Measurements from ENCODE around the gene SNAP47.
A peak's percentile ranks its signal among the peaks of the same experiment; 100 is the strongest.
"Not testable (repeated sequence)": the region's sequence is repeated elsewhere in the genome, so short reads cannot be mapped to it uniquely, and the experiment has no call there.

Gene SNAP47

GRCh38 chr1:227734856-227735538 is at the start of gene SNAP47, which contains the start of gene JMJD4:
TSS of gene SNAP47 (plus strand) at chr1:227735435. CDS start at chr1:227747737, 12,302 bp downstream.
TSS of gene JMJD4 (minus strand) at chr1:227735302. CDS start at chr1:227735273, 29 bp downstream.
- DNase-seq = peak; percentile 74 to 83

GRCh38 chr1:227685807-227686206 is 49.4 kb upstream of the SNAP47 start:
- DNase-seq = no peak

- no peak for DNase-seq
Measured at GRCh38 chr1:227697321-227697864, 37.8 kb upstream of the SNAP47 start.

- DNase-seq = not testable (repeated sequence)
Measured at GRCh38 chr1:227701631-227702030, 33.6 kb upstream of the SNAP47 start.

- DNase-seq = no peak
Measured at GRCh38 chr1:227707846-227708245, 27.4 kb upstream of the SNAP47 start.

GRCh38 chr1:227709451-227709850 is 25.8 kb upstream of the SNAP47 start:
- DNase-seq = no peak

GRCh38 chr1:227710474-227710873 is 24.8 kb upstream of the SNAP47 start:
- DNase-seq = not testable (repeated sequence)

GRCh38 chr1:227712648-227713047 is 22.6 kb upstream of the SNAP47 start:
- DNase-seq = no peak

GRCh38 chr1:227718932-227719331 is 16.3 kb upstream of the SNAP47 start:
- DNase-seq = no peak

GRCh38 chr1:227723474-227723873 is 11.8 kb upstream of the SNAP47 start:
- no peak for DNase-seq

- no peak for DNase-seq
Measured at GRCh38 chr1:227725046-227725445, 10.2 kb upstream of the SNAP47 start.

- DNase-seq = no peak
Measured at GRCh38 chr1:227726318-227726717, 8.9 kb upstream of the SNAP47 start.

GRCh38 chr1:227726924-227727599 is 8.2 kb upstream of the SNAP47 start:
- no peak for DNase-seq

GRCh38 chr1:227728059-227728891 is 7.0 kb upstream of the SNAP47 start:
- DNase-seq = peak; percentile 64 to 72

GRCh38 chr1:227728892-227729143 is 6.4 kb upstream of the SNAP47 start:
- DNase-seq = no peak

- no peak for DNase-seq
Measured at GRCh38 chr1:227729144-227729880, 5.9 kb upstream of the SNAP47 start.

- peak; percentile 32 to 34 for DNase-seq
Measured at GRCh38 chr1:227729881-227730629, 5.2 kb upstream of the SNAP47 start.

GRCh38 chr1:227730630-227731151 is 4.5 kb upstream of the SNAP47 start:
- no peak for DNase-seq

GRCh38 chr1:227731241-227731677 is 4.0 kb upstream of the SNAP47 start:
- no peak for DNase-seq

GRCh38 chr1:227731696-227732585 is 3.3 kb upstream of the SNAP47 start:
- DNase-seq = no peak
